Nephron (organoid): Measurements from ENCODE around the gene CYP4F8.

Experiments used
- H3K27ac Mint-ChIP-seq, 3 experiments: 2 replicates each; pipeline ENCODE4 v1.8.0; 2020; ENCODE audit warnings: mixed read lengths in 3 of 3, mild to moderate bottlenecking in 2 of 3, moderate library complexity in 1 of 3
- H3K27me3 Mint-ChIP-seq: 2 replicates; pipeline ENCODE4 v1.8.0; 2021; ENCODE audit warnings: low read depth, mild to moderate bottlenecking, moderate library complexity, mixed read lengths
- H3K36me3 Mint-ChIP-seq: 2 replicates; pipeline ENCODE4 v1.8.0; 2020; ENCODE audit warnings: low read depth, mixed read lengths
- H3K4me1 Mint-ChIP-seq: 2 replicates; pipeline ENCODE4 v1.8.0; 2020; ENCODE audit warnings: mixed read lengths
- H3K4me3 Mint-ChIP-seq, 3 experiments: 2 replicates each; pipeline ENCODE4 v1.8.0; 2020; ENCODE audit warnings: mild to moderate bottlenecking in 3 of 3, mixed read lengths in 3 of 3, moderate library complexity in 2 of 3
- H3K9me3 Mint-ChIP-seq: 2 replicates; pipeline ENCODE4 v1.8.0; 2020; ENCODE audit warnings: mixed read lengths
- TF ChIP-seq, protein P1 (sequence below), 3 experiments: fragments of 200-600 bp; sonication (generic); IDR thresholded peaks; one replicate each; pipeline ENCODE4 v1.5.0; 2021; ENCODE audit warnings: antibody characterized with exemption in 3 of 3; ENCODE audit not compliant: unreplicated experiment in 3 of 3

Gene CYP4F8, protein sequence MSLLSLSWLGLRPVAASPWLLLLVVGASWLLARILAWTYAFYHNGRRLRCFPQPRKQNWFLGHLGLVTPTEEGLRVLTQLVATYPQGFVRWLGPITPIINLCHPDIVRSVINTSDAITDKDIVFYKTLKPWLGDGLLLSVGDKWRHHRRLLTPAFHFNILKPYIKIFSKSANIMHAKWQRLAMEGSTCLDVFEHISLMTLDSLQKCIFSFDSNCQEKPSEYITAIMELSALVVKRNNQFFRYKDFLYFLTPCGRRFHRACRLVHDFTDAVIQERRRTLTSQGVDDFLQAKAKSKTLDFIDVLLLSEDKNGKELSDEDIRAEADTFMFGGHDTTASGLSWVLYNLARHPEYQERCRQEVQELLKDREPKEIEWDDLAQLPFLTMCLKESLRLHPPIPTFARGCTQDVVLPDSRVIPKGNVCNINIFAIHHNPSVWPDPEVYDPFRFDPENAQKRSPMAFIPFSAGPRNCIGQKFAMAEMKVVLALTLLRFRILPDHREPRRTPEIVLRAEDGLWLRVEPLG

DNA sequence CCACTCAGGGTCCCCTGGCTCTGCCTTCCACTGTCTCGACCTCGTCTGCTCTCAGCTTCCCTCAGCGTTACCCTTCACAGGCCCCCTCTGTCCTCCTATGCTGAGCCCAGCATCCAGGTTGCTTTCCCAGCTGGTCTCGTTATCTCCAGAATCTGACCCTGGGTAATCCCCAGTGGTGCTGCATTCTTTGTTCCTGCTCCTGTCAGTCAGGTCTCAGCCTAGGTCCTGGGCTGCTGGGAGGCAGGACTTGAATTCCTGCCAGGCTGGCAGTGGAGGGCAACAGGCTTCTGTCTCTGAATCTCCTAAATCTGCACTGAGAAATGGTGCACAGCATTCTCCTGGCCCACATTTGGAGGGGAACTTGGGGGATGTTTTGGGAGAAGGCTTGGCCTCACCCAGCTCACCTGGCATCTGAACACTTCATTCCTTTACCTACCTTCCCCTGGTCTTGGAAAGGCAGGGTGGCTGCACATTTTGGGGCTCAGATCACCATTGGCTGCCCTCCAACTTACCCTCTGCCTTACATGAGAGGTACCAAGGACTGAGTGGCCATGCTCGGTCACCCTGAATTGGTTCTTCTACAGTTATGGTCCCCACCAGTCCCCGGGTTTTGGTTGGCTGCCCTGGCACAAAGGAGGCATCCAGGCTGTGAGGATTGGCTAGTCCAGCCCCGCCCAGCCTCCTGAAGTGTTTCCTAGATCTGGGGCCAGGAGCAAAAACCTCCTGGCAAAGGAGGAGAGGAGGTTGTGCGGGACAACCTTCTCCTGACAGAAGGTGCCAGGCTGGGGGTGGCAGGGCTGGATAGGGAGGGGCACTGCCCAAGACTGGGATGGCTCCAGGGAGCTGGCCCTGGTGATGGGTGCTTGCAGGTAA, at the start of gene CYP4F8:
Gene CYP4F8, plus strand, starts transcription at position 712 of the 873 bp plus-strand sequence. CDS start 399 bp downstream, outside the sequence.
- TF ChIP-seq, protein P1, sequence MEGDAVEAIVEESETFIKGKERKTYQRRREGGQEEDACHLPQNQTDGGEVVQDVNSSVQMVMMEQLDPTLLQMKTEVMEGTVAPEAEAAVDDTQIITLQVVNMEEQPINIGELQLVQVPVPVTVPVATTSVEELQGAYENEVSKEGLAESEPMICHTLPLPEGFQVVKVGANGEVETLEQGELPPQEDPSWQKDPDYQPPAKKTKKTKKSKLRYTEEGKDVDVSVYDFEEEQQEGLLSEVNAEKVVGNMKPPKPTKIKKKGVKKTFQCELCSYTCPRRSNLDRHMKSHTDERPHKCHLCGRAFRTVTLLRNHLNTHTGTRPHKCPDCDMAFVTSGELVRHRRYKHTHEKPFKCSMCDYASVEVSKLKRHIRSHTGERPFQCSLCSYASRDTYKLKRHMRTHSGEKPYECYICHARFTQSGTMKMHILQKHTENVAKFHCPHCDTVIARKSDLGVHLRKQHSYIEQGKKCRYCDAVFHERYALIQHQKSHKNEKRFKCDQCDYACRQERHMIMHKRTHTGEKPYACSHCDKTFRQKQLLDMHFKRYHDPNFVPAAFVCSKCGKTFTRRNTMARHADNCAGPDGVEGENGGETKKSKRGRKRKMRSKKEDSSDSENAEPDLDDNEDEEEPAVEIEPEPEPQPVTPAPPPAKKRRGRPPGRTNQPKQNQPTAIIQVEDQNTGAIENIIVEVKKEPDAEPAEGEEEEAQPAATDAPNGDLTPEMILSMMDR (IDR thresholded peaks at IDR 0.05; ENCODE audit: unreplicated experiment in 3 of 3), result no peak
- H3K9me3 Mint-ChIP-seq, result peaks cover 43% of the 10 kb centered on the region
- no peak within 1 kb of the TSS for H3K4me3 Mint-ChIP-seq
- peaks cover 5% of the 10 kb centered on the region for H3K36me3 Mint-ChIP-seq
- H3K27me3 Mint-ChIP-seq, result peaks cover 2% of the 10 kb centered on the region
- no peaks in the 10 kb centered on the region for H3K4me1 Mint-ChIP-seq
- no peak within 1 kb of the TSS for H3K27ac Mint-ChIP-seq

DNA sequence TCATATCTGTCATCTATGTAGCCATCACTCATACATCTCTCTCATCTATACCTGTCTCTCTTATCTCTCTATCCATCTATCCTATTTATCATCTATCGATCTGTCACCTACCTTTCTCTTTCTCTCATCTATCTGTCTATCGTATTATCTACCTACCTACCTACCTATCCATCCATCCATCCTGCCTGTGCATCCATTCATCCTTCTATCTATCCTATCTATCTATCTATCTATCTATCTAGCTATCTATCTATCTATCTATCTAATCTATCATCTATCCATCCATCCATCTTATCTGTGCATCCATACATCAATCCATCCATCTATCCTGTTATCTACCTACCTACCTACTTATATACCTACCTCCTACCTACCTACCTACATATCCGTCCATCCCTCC, 44.6 kb upstream of the CYP4F8 start:
- Mint-ChIP-seq H3K27ac (no peak overlapping the region), H3K4me3 (no peak overlapping the region), H3K4me1 (no peaks in the 10 kb centered on the region), H3K36me3 (no peaks in the 10 kb centered on the region), H3K27me3 (peaks cover 15% of the 10 kb centered on the region), H3K9me3 (peaks cover 14% of the 10 kb centered on the region)
- TF ChIP-seq, protein P1 (IDR thresholded peaks at IDR 0.05; ENCODE audit: unreplicated experiment in 3 of 3), result no peak

DNA sequence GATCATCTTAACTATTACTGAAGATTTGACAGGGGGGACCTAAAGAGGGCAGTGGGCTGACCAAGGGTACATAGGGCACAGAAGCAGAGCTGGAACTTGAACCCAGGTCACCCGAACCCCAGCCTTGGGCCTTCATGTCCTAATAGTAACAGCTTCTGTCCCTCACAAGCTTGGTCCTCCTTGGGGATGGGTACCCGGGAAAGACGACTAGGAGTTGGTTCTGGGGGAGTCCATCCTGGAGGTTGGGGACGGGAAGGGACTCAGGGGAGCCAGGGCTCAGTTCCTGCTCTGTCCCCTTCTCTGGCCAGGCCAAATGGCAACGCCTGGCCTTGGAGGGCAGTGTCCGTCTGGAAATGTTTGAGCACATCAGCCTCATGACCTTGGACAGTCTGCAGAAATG, 39.6 kb upstream of the CYP4F8 start:
- Mint-ChIP-seq H3K27me3 (peaks cover 4% of the 10 kb centered on the region), H3K4me1 (no peaks in the 10 kb centered on the region), H3K36me3 (no peaks in the 10 kb centered on the region), H3K9me3 (peaks cover 18% of the 10 kb centered on the region), H3K27ac (no peak overlapping the region), H3K4me3 (no peak overlapping the region)
- TF ChIP-seq, protein P1 (IDR thresholded peaks at IDR 0.05; ENCODE audit: unreplicated experiment in 3 of 3), result no peak

DNA sequence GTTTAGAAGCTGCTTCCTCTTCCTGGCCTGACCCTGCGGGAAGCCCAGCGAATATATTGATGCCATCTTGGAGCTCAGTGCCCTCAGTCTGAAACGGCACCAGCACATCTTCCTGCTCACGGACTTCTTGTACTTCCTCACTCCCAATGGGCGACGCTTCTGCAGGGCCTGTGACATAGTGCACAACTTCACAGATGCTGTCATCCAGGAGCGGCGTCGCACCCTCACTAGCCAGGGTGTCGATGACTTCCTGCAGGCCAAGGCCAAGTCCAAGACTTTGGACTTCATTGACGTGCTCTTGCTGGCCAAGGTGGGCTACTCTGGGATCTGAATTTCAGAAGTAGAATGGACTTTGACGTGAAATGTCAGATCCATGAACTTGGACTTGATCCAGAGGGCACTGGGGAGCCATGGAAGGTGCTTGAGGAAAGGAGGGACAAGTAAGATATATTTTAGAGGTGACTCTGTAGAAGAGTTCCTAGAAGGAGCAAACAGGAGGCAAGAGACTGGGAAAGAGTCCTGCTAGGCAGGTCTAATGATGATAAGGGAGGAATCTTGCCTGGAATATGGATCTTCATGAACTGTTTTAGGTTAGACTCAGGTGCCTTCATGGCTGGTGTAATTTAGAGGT, 38.4 kb upstream of the CYP4F8 start:
- peaks cover 16% of the 10 kb centered on the region for H3K9me3 Mint-ChIP-seq

DNA sequence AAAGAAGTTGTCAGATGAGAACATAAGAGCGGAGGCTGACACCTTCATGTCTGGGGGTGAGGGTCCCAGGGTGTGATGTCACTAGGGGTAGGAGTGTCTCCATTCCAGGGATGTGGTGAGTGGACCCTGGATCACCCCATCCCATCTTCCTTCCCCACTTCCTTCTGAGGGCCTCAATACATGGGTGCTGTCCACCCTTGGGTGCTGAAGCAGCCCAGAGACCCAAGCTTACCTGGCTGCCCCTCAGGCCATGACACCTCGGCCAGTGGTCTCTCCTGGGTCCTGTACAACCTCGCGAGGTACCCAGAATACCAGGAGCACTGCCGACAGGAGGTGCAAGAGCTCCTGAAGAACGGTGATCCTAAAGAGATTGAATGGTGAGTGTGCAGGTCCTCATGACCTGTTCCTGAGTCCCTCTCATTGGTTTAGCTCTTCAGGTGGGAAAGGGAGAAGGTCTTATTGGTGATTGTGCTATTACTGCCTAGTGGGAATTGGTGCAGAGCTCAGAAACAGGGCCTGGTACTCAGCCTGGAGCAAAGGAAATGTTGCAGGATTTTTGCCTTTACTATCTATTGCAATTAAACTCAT, 37.7 kb upstream of the CYP4F8 start:
- peaks cover 8% of the 10 kb centered on the region for H3K27me3 Mint-ChIP-seq
- H3K4me1 Mint-ChIP-seq, result no peaks in the 10 kb centered on the region
- no peaks in the 10 kb centered on the region for H3K36me3 Mint-ChIP-seq
- H3K27ac Mint-ChIP-seq, result no peak overlapping the region
- peaks cover 16% of the 10 kb centered on the region for H3K9me3 Mint-ChIP-seq
- TF ChIP-seq, protein P1 (IDR thresholded peaks at IDR 0.05; ENCODE audit: unreplicated experiment in 3 of 3), result no peak
- H3K4me3 Mint-ChIP-seq, result no peak overlapping the region

More for the DNA sequence above, 38.4 kb upstream of the CYP4F8 start:
- H3K27me3 Mint-ChIP-seq, result peaks cover 8% of the 10 kb centered on the region
- TF ChIP-seq, protein P1 (IDR thresholded peaks at IDR 0.05; ENCODE audit: unreplicated experiment in 3 of 3), result no peak
- no peak overlapping the region for H3K4me3 Mint-ChIP-seq
- H3K4me1 Mint-ChIP-seq, result no peaks in the 10 kb centered on the region
- H3K27ac Mint-ChIP-seq, result no peak overlapping the region
- no peaks in the 10 kb centered on the region for H3K36me3 Mint-ChIP-seq
